8988T (cell line): ENCODE results near the gene CCAR1.
"Not testable (repeated sequence)": the region's sequence is repeated elsewhere in the genome, so short reads cannot be mapped to it uniquely, and the experiment has no call there.

Source experiments
- DNase-seq: peaks from one replicate; pipeline ENCODE4 v3.0.0; 2011

CCAR1 gene

GRCh38 chr10:68829952-68830351 lies 108.9 kb downstream of the CCAR1 start:
- DNase-seq, result no peak

- DNase-seq, result no peak
These were observed 111.0 kb downstream of the CCAR1 start for GRCh38 chr10:68831961-68832455.

- DNase-seq, result no peak
These were observed 111.6 kb downstream of the CCAR1 start for GRCh38 chr10:68832601-68833000.

GRCh38 chr10:68837626-68838322 lies 116.7 kb downstream of the CCAR1 start:
- no peak for DNase-seq

GRCh38 chr10:68840650-68841049 lies 119.6 kb downstream of the CCAR1 start:
- not testable (repeated sequence) for DNase-seq
